GM19351 (cell line): ENCODE measurements around the gene ZNF525.
"Not testable (repeated sequence)": the region's sequence is repeated elsewhere in the genome, so short reads cannot be mapped to it uniquely, and the experiment has no call there.

Source experiments
- ATAC-seq: cut with Tn5 transposase; IDR thresholded peaks from one replicate; pipeline ENCODE4 v1.9.1; 2021; ENCODE audit warnings: mild to moderate bottlenecking, moderate library complexity; ENCODE audit not compliant: unreplicated experiment

Gene ZNF525

GRCh38 chr19:53394974-53395839 lies 29.7 kb downstream of the ZNF525 start, which contains the start of gene ZNF765:
TSS of gene ZNF765 (plus strand) at chr19:53395149. CDS start at chr19:53398016, 2,867 bp downstream.
- peak; percentile 96 for ATAC-seq

GRCh38 chr19:53395840-53396524 lies 30.5 kb downstream of the ZNF525 start:
- not testable (repeated sequence) for ATAC-seq

GRCh38 chr19:53396525-53396868 lies 31.0 kb downstream of the ZNF525 start:
- no peak for ATAC-seq

GRCh38 chr19:53397918-53398317 lies 32.4 kb downstream of the ZNF525 start:
- ATAC-seq: not testable (repeated sequence)

- no peak for ATAC-seq
Observed at GRCh38 chr19:53409505-53410204, 44.1 kb downstream of the ZNF525 start.

- not testable (repeated sequence) for ATAC-seq
Observed at GRCh38 chr19:53420520-53421315, 55.2 kb downstream of the ZNF525 start.

- no peak for ATAC-seq
Observed at GRCh38 chr19:53422551-53422950, 57.0 kb downstream of the ZNF525 start.

- not testable (repeated sequence) for ATAC-seq
Observed at GRCh38 chr19:53423074-53423473, 57.6 kb downstream of the ZNF525 start.

GRCh38 chr19:53423680-53424079 lies 58.2 kb downstream of the ZNF525 start:
- not testable (repeated sequence) for ATAC-seq

GRCh38 chr19:53424968-53425597 lies 59.6 kb downstream of the ZNF525 start:
- ATAC-seq: no peak

GRCh38 chr19:53431399-53432087 lies 66.0 kb downstream of the ZNF525 start, which contains the start of gene ZNF761:
TSS of gene ZNF761 (plus strand) at chr19:53431984. CDS start at chr19:53447269, 15,285 bp downstream.
- peak; percentile 96 for ATAC-seq

GRCh38 chr19:53432088-53432661 lies 66.7 kb downstream of the ZNF525 start:
- ATAC-seq: peak; percentile 23
